HepG2 (cell line): ENCODE results near the gene CD14. TPM values are rescaled to one million over a fixed set of nuclear protein-coding genes. Genes with fewer than 3 reads are reported as not detected.
A peak's percentile ranks its signal among the peaks of the same experiment; 100 is the strongest.

Experiments
- AKAP8 ChIP-seq: sonication (generic); formaldehyde crosslinking; IDR thresholded peaks from 2 replicates; pipeline ENCODE4 v1.5.1; 2020; ENCODE audit warnings: mild to moderate bottlenecking, missing genetic modification reagents
- ARID4A ChIP-seq: sonication (generic); formaldehyde crosslinking; IDR thresholded peaks from 2 replicates; pipeline ENCODE4 v1.5.0; 2020; ENCODE audit warnings: mild to moderate bottlenecking, missing genetic modification reagents, borderline replicate concordance
- ARNTL ChIP-seq: sonication (generic); formaldehyde crosslinking; IDR thresholded peaks from 2 replicates; pipeline ENCODE4 v1.4.0; 2020; ENCODE audit warnings: mild to moderate bottlenecking, missing genetic modification reagents
- ATRX ChIP-seq: sonication (generic); formaldehyde crosslinking; IDR thresholded peaks from 2 replicates; pipeline ENCODE4 v1.4.0; 2020; ENCODE audit warnings: missing genetic modification reagents, borderline replicate concordance
- BORCS8-MEF2B ChIP-seq: sonication (generic); formaldehyde crosslinking; IDR thresholded peaks from 2 replicates; pipeline ENCODE4 v1.8.0; 2022; ENCODE audit warnings: mild to moderate bottlenecking, missing genetic modification reagents
- CTCF ChIP-seq: sonication (generic); formaldehyde crosslinking; IDR thresholded peaks from 2 replicates; pipeline ENCODE4 v1.5.0; 2020; ENCODE audit warnings: mild to moderate bottlenecking, missing genetic modification reagents, moderate library complexity
- HMG20A ChIP-seq: IDR thresholded peaks from 2 replicates; pipeline ENCODE4 v1.6.1; 2016; ENCODE audit warnings: borderline replicate concordance
- HMG20B ChIP-seq: conservative IDR thresholded peaks from 2 replicates; pipeline ENCODE4 v1.6.1; 2016; ENCODE audit warnings: missing genetic modification reagents, missing compliant biosample characterization
- KLF11 ChIP-seq: IDR thresholded peaks from 2 replicates; pipeline ENCODE4 v1.6.1; 2016; ENCODE audit warnings: missing compliant biosample characterization
- MAX ChIP-seq: IDR thresholded peaks from 2 replicates; pipeline ENCODE4 v1.6.1; 2012; ENCODE audit warnings: inconsistent platforms
- MIER3 ChIP-seq: IDR thresholded peaks from 2 replicates; pipeline ENCODE4 v1.6.1; 2016; ENCODE audit warnings: missing compliant biosample characterization, borderline replicate concordance
- REL ChIP-seq: sonication (generic); formaldehyde crosslinking; conservative IDR thresholded peaks from 2 replicates; pipeline ENCODE4 v1.8.0; 2022; ENCODE audit warnings: mild to moderate bottlenecking, missing genetic modification reagents, moderate library complexity
- RFXAP ChIP-seq: sonication (generic); formaldehyde crosslinking; IDR thresholded peaks from 2 replicates; pipeline ENCODE4 v1.4.0; 2020; ENCODE audit warnings: missing genetic modification reagents, borderline replicate concordance
- ZBTB3 ChIP-seq: sonication (generic); formaldehyde crosslinking; IDR thresholded peaks from 2 replicates; pipeline ENCODE4 v1.4.0; 2020; ENCODE audit warnings: low read depth, mild to moderate bottlenecking, moderate library complexity, missing genetic modification reagents, borderline replicate concordance
- ZNF34 ChIP-seq: sonication (generic); formaldehyde crosslinking; IDR thresholded peaks from 2 replicates; pipeline ENCODE4 v1.4.0; 2020; ENCODE audit warnings: mild to moderate bottlenecking, missing genetic modification reagents, borderline replicate concordance
- ZNF446 ChIP-seq: sonication (generic); formaldehyde crosslinking; IDR thresholded peaks from 2 replicates; pipeline ENCODE4 v1.5.0; 2020; ENCODE audit warnings: mild to moderate bottlenecking, missing genetic modification reagents
- ZNF567 ChIP-seq: sonication (generic); formaldehyde crosslinking; IDR thresholded peaks from 2 replicates; pipeline ENCODE4 v1.8.1; 2023; ENCODE audit warnings: mild to moderate bottlenecking, missing genetic modification reagents, borderline replicate concordance
- ZNF850 ChIP-seq: sonication (generic); formaldehyde crosslinking; conservative IDR thresholded peaks from 2 replicates; pipeline ENCODE4 v1.9.0; 2021; ENCODE audit warnings: mild to moderate bottlenecking, missing genetic modification reagents
- ZSCAN22 ChIP-seq: sonication (generic); formaldehyde crosslinking; IDR thresholded peaks from 2 replicates; pipeline ENCODE4 v1.4.0; 2020; ENCODE audit warnings: mild to moderate bottlenecking, missing genetic modification reagents
- ZSCAN30 ChIP-seq: sonication (generic); formaldehyde crosslinking; IDR thresholded peaks from 2 replicates; pipeline ENCODE4 v1.5.0; 2020; ENCODE audit warnings: mild to moderate bottlenecking, missing genetic modification reagents
- polyA plus RNA-seq, 8 experiments: library from polyadenylated mRNA; depleted of rRNA in 3 of 8; stranded (reverse) in 7 of 8; unstranded in 1 of 8; fragments of >200 nt; fragmentation: Illumina TruSeq in 4 of 8; extraction: Trizol in 4 of 8; gene quantifications; 2 replicates each; pipeline versions ENCODE4 v1.2.1 to v1.2.3, GENCODE V29; 2011 to 2016; ENCODE audit warnings: low read depth in 4 of 8, missing spikeins in 1 of 8, mixed read lengths in 1 of 8; ENCODE audit not compliant: insufficient read depth in 1 of 8
- total RNA-seq, 5 experiments: library from RNA; depleted of rRNA; stranded (reverse); fragments of >200 nt; fragmentation: Illumina TruSeq; extraction: Trizol; gene quantifications; 2 replicates each; pipeline ENCODE4 v1.2.3, GENCODE V29; 2016; ENCODE audit warnings: low read depth in 1 of 5
- TF ChIP-seq, protein P1 (sequence below): fragments of 450-650 bp; IDR thresholded peaks from 2 replicates; pipeline ENCODE4 v1.6.1; 2017; ENCODE audit warnings: mild to moderate bottlenecking

The CD14 gene
- total and polyA plus RNA-seq, 2 of the 13 experiments (the other 11 are each of a cell fraction or from before 2014, with no cell fraction given), result 1.7 to 4.7 TPM

DNA sequence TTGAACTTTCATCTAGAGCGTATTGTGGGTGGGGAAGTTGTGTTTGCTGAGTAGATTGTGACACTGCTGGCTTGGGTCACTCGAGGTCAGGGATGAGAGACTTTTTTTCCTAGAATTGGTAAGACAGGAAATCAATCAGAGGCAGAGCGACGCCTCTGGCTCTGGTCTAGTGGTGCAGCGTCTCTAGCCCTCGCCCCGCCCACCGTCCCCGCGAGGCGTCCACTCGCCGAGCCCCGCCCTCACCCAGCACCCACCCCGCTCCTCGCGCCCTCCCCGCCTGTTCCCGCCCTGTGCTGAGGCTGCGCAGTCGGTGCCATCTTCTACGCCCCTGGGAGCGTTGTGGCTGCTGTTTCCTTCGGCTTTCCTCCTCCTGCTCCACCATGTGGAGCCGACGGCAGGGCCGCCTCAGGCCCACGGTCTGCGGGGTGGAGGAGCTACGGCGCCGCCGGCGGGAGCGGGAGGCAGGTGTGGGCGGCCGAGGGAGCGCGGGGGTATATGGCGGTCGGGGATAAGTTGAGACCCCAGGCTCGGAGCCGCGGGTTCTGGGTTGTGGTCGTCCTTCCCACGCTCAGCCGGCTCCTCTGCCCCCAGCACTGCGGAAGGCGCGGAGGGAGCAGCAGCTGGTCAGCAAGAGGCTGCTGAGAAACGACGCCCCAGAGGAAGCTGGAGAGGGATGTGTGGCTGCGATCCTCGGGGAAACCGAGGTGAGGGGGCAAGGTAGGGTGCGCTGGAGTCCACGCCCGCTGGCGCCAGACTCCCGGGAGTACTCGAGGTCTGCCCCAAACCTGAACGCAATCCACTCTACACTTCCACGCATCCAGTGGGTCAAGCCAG is 6.4 kb upstream of the CD14 start, which contains the start of gene TMCO6 (continued):
- TF ChIP-seq BORCS8-MEF2B (CRISPR knock-in tag) (peak; percentile 63), HMG20B (CRISPR knock-in tag) (peak; percentile 50), CTCF (CRISPR knock-in tag) (peak; percentile 82), ZNF850 (CRISPR knock-in tag) (no peak), MIER3 (CRISPR knock-in tag) (peak; percentile 96), MAX (peak; percentile 90), ZBTB3 (CRISPR knock-in tag) (peak; percentile 22; the same call in 1 of the 2 replicates), KLF11 (CRISPR knock-in tag) (no peak), ZNF34 (CRISPR knock-in tag) (no peak), ZNF446 (CRISPR knock-in tag) (peak; percentile 30; the same call in 1 of the 2 replicates), REL (no peak; the same call in 1 of the 2 replicates), ZSCAN22 (CRISPR knock-in tag) (no peak), ZSCAN30 (no peak), AKAP8 (CRISPR knock-in tag) (peak; percentile 53; the same call in 1 of the 2 replicates), RFXAP (0 out of 2 replicates have a peak, but pooled peaks have one; percentile 43), ZNF567 (CRISPR knock-in tag) (no peak), ARID4A (CRISPR knock-in tag) (peak; percentile 81), HMG20A (CRISPR knock-in tag) (peak; percentile 77), ARNTL (CRISPR knock-in tag) (no peak), ATRX (CRISPR knock-in tag) (no peak)
- TF ChIP-seq, protein P1, sequence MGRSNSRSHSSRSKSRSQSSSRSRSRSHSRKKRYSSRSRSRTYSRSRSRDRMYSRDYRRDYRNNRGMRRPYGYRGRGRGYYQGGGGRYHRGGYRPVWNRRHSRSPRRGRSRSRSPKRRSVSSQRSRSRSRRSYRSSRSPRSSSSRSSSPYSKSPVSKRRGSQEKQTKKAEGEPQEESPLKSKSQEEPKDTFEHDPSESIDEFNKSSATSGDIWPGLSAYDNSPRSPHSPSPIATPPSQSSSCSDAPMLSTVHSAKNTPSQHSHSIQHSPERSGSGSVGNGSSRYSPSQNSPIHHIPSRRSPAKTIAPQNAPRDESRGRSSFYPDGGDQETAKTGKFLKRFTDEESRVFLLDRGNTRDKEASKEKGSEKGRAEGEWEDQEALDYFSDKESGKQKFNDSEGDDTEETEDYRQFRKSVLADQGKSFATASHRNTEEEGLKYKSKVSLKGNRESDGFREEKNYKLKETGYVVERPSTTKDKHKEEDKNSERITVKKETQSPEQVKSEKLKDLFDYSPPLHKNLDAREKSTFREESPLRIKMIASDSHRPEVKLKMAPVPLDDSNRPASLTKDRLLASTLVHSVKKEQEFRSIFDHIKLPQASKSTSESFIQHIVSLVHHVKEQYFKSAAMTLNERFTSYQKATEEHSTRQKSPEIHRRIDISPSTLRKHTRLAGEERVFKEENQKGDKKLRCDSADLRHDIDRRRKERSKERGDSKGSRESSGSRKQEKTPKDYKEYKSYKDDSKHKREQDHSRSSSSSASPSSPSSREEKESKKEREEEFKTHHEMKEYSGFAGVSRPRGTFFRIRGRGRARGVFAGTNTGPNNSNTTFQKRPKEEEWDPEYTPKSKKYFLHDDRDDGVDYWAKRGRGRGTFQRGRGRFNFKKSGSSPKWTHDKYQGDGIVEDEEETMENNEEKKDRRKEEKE, result no peak
